Thoracic aorta (tissue), 2 donors: ENCODE measurements around the gene CAMKMT. TPM values are rescaled to one million over a fixed set of nuclear protein-coding genes. Genes with fewer than 3 reads are reported as not detected.

Source experiments
- ATAC-seq: fragments of 150-250 bp; one replicate; pipeline ENCODE4 v1.8.0; 2017; ENCODE audit warnings: low read depth; ENCODE audit not compliant: insufficient number of reproducible peaks, low FRiP score
- DNase-seq: peaks from one replicate; pipeline ENCODE4 v3.0.0-alpha.2; 2020; ENCODE audit warnings: low spot score
- H3K27ac ChIP-seq, 2 donors: fragments of 200-600 bp; sonication (generic); 1 replicate in 1 of 2; 2 replicates in 1 of 2; pipeline ENCODE4 v1.5.1; 2016; ENCODE audit warnings: mild to moderate bottlenecking in 2 of 2, moderate library complexity in 2 of 2
- H3K27me3 ChIP-seq: fragments of 200-600 bp; sonication (generic); replicated peaks from 2 replicates; pipeline ENCODE4 v1.6.0; 2016; ENCODE audit warnings: mild to moderate bottlenecking; ENCODE audit not compliant: insufficient read depth
- H3K36me3 ChIP-seq: fragments of 200-600 bp; sonication (generic); one replicate; pipeline ENCODE4 v1.5.1; 2016
- H3K4me1 ChIP-seq, 2 donors: fragments of 200-600 bp; sonication (generic); 1 replicate in 1 of 2; 2 replicates in 1 of 2; pipeline versions ENCODE4 v1.5.1 to v1.6.0; 2016; ENCODE audit warnings: low read depth in 2 of 2, mild to moderate bottlenecking in 1 of 2; ENCODE audit not compliant: control insufficient read depth in 1 of 2
- H3K4me3 ChIP-seq: fragments of 200-600 bp; sonication (generic); 2 replicates; pipeline ENCODE4 v1.5.1; 2016; ENCODE audit warnings: mild to moderate bottlenecking
- H3K9me3 ChIP-seq: fragments of 200-600 bp; sonication (generic); 2 replicates; pipeline ENCODE4 v1.5.1; 2016
- CTCF ChIP-seq: fragments of 200-600 bp; sonication (generic); IDR thresholded peaks from one replicate; pipeline ENCODE4 v1.5.1; 2019; ENCODE audit warnings: antibody characterized with exemption
- total RNA-seq, 2 donors: library from RNA; depleted of rRNA; stranded (reverse); fragments of >200 nt; gene quantifications; one replicate each; pipeline versions ENCODE4 v1.1.0 to v1.2.3, GENCODE V29; 2016

CAMKMT gene
- total RNA-seq, 2 donors from 2014 or later = 4.7 to 11.6 TPM

GRCh38 chr2:44441200-44441599 lies 79.5 kb downstream of the CAMKMT start:
- DNase-seq (no peak), ATAC-seq (no peak)
- no peak overlapping the region for H3K27ac ChIP-seq
- H3K4me3 ChIP-seq = no peak overlapping the region
- H3K36me3 ChIP-seq = no peaks in the 10 kb centered on the region
- no peaks in the 10 kb centered on the region for H3K4me1 ChIP-seq
- H3K27me3 ChIP-seq = no peaks in the 10 kb centered on the region
- TF ChIP-seq CTCF = no peak
- H3K9me3 ChIP-seq = no peaks in the 10 kb centered on the region

GRCh38 chr2:44442019-44442418 lies 80.3 kb downstream of the CAMKMT start:
- Histone ChIP-seq H3K36me3 (no peaks in the 10 kb centered on the region), H3K4me3 (no peak overlapping the region), H3K9me3 (no peaks in the 10 kb centered on the region), H3K27me3 (no peaks in the 10 kb centered on the region), H3K27ac (no peak overlapping the region), H3K4me1 (no peaks in the 10 kb centered on the region)
- ATAC-seq (no peak), DNase-seq (no peak)
- TF ChIP-seq CTCF = no peak

- H3K4me3 ChIP-seq = no peak overlapping the region
- no peaks in the 10 kb centered on the region for H3K27me3 ChIP-seq
- ATAC-seq (no peak), DNase-seq (no peak)
- TF ChIP-seq CTCF = no peak
- H3K9me3 ChIP-seq = no peaks in the 10 kb centered on the region
- H3K36me3 ChIP-seq = no peaks in the 10 kb centered on the region
- H3K27ac ChIP-seq = no peak overlapping the region
- no peaks in the 10 kb centered on the region for H3K4me1 ChIP-seq
Measured at GRCh38 chr2:44443517-44443916, 81.8 kb downstream of the CAMKMT start.

- H3K4me3 ChIP-seq = no peak overlapping the region
- DNase-seq (no peak), ATAC-seq (no peak)
- H3K27ac ChIP-seq = no peak overlapping the region
- no peaks in the 10 kb centered on the region for H3K27me3 ChIP-seq
- no peaks in the 10 kb centered on the region for H3K9me3 ChIP-seq
- no peak for TF ChIP-seq CTCF
- no peaks in the 10 kb centered on the region for H3K36me3 ChIP-seq
- no peaks in the 10 kb centered on the region for H3K4me1 ChIP-seq
Measured at GRCh38 chr2:44444881-44445280, 83.1 kb downstream of the CAMKMT start.

- Histone ChIP-seq H3K9me3 (no peaks in the 10 kb centered on the region), H3K27me3 (no peaks in the 10 kb centered on the region), H3K4me3 (no peak overlapping the region), H3K36me3 (no peaks in the 10 kb centered on the region), H3K4me1 (no peaks in the 10 kb centered on the region), H3K27ac (no peak overlapping the region)
- no peak for TF ChIP-seq CTCF
- no peak for ATAC-seq
- no peak for DNase-seq
Measured at GRCh38 chr2:44448860-44449527, 87.2 kb downstream of the CAMKMT start.
